ENCODE data around the gene AASDH.

The AASDH gene

DNA sequence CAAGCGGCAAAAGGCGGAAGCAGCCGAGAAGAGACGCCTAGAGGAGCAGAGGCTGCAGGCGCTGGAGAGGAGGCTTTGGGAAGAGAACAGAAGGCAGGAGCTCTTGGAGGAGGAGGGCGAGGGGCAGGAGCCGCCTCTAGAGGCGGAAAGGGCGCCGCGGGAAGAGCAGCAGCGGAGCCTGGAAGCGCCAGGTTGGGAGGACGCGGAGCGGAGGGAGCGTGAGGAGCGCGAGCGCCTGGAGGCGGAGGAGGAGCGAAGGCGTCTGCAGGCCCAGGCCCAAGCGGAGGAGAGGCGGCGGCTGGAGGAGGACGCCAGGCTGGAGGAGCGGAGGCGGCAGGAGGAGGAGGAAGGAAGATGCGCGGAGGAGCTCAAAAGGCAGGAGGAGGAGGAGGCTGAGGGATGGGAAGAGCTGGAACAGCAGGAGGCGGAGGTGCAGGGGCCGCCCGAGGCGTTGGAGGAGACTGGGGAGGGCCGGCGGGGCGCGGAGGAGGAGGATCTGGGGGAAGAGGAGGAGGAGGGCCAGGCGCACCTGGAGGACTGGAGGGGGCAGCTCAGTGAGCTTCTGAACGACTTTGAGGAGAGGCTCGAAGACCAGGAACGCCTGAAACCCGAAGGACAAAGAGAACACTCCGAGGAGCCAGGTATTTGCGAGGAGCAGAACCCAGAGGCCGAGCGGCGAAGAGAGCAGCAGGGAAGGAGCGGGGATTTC is 72.9 kb downstream of the AASDH start:
- no peak overlapping the region for H3K4me3 ChIP-seq (ENCODE audit: low read depth, low read length)
- no peak for DNase-seq (ENCODE audit: low read depth)
- TF ChIP-seq, protein P1, sequence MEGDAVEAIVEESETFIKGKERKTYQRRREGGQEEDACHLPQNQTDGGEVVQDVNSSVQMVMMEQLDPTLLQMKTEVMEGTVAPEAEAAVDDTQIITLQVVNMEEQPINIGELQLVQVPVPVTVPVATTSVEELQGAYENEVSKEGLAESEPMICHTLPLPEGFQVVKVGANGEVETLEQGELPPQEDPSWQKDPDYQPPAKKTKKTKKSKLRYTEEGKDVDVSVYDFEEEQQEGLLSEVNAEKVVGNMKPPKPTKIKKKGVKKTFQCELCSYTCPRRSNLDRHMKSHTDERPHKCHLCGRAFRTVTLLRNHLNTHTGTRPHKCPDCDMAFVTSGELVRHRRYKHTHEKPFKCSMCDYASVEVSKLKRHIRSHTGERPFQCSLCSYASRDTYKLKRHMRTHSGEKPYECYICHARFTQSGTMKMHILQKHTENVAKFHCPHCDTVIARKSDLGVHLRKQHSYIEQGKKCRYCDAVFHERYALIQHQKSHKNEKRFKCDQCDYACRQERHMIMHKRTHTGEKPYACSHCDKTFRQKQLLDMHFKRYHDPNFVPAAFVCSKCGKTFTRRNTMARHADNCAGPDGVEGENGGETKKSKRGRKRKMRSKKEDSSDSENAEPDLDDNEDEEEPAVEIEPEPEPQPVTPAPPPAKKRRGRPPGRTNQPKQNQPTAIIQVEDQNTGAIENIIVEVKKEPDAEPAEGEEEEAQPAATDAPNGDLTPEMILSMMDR (IDR thresholded peaks at IDR 0.05; ENCODE audit: insufficient read depth, low read depth, low read length, missing control alignments): no peak

DNA sequence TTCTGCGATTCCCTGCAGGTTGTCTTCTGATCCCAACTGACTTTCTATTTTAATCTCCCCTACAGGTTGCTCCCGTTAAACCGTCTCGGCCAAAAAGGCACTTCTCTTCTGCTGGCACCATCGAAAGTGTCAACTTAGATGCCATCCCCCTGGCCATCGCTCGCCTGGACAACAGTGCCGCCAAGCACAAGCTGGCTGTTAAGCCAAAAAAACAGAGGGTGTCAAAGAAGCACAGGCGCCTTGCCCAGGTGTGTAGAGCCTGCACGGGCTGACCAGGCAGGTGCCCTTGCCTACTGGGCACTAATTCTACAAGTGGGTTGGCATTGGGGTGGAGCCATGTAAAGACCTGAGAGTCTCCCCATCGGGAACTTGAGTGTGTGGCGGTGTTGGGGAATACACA is 74.2 kb downstream of the AASDH start:
- DNase-seq (ENCODE audit: low read depth): no peak
- H3K4me3 ChIP-seq (ENCODE audit: low read depth, low read length): no peak overlapping the region
- TF ChIP-seq, protein P1 (IDR thresholded peaks at IDR 0.05; ENCODE audit: insufficient read depth, low read depth, low read length, missing control alignments): no peak

DNA sequence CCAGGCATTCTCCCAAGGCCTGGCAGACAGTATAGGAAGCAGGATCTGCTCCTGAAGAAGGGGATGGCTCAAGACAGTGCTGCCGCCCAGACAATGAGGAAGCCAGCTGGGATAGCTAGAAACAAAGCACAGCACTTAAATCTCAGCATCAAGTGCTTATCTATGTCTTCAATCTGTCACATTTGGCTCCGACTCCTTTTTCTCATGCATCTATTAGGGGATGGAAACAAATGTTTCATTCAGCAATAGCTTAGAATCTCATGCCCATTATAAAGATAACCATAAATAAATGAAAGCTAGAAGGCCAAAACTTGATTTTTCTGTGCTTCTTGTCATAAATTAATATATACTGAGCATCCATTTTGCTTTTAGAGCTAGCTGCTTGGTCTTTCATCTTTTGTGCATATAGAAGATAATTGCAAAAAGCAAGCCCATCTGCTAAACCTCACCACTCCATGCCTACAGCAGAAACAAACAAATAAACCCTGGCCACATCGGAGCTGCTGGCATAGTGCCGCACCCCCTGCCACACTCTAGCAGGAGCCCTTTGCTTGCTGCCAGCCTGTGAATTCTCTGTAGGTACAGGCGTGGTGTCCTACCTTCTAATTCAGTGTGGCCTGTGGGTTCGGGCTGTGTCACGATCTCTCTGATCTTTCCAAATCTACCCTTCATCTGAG is 75.9 kb downstream of the AASDH start:
- no peak for DNase-seq (ENCODE audit: low read depth)
- TF ChIP-seq, protein P1 (IDR thresholded peaks at IDR 0.05; ENCODE audit: insufficient read depth, low read depth, low read length, missing control alignments): no peak

DNA sequence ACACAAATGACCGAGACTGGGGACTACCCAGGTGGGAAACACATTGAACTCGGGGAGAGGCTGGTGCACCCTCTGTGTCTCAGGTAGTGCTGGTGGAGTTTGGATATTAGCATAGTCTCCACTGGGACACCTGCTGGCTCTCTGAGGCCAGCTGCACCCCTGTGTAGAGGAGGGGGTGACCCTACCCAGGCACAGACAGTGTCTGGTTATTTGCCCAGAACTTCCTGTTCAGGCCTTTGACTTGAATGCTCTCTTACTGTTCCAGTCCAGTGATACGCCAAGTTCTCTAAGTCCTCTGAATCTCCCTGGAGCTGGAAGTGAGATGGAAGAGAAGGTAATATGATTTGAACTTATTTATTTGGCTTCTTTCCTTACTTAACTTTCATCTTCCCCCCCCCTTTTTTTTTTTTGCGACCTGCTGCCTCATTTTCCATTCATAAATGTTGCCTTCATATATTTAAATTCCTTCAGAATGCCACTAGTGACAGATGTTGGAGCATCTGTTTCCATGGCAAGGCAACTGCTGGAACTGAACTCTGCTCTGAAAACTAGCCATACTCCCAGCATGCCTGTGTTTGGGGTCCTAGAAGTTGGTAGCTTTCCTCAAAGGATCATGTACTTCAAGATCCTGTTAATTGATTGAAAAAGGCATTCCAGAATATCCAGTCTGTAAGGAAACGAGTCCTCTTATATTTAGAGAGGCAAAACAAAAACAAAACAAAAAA is 76.7 kb downstream of the AASDH start:
- TF ChIP-seq, protein P1 (IDR thresholded peaks at IDR 0.05; ENCODE audit: insufficient read depth, low read depth, low read length, missing control alignments): no peak
- no peak overlapping the region for H3K4me3 ChIP-seq (ENCODE audit: low read depth, low read length)
- no peak for DNase-seq (ENCODE audit: low read depth)

More for the DNA sequence above, 75.9 kb downstream of the AASDH start:
- no peak overlapping the region for H3K4me3 ChIP-seq (ENCODE audit: low read depth, low read length)

DNA sequence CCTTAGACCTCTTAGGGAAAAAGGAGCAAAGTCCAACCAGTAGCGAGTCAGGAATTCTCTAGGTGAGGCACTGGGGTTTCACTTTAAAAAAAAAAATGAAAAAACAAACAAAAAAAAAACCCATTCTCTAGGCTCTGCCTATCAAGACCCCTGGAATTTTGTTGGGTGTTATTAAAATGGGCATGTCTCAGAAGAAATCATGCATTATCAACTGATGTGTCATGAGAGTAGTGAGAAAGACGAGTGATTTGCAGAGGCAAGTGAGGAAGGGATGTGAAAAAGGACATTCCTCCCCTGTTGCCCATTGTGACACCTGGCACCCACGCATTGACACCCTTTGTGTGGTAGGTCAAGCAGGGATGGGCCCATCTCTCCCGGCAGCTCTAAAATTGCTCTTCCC is 78.9 kb downstream of the AASDH start:
- H3K4me3 ChIP-seq (ENCODE audit: low read depth, low read length): no peak overlapping the region
- DNase-seq (ENCODE audit: low read depth): no peak
- TF ChIP-seq, protein P1 (IDR thresholded peaks at IDR 0.05; ENCODE audit: insufficient read depth, low read depth, low read length, missing control alignments): no peak

DNA sequence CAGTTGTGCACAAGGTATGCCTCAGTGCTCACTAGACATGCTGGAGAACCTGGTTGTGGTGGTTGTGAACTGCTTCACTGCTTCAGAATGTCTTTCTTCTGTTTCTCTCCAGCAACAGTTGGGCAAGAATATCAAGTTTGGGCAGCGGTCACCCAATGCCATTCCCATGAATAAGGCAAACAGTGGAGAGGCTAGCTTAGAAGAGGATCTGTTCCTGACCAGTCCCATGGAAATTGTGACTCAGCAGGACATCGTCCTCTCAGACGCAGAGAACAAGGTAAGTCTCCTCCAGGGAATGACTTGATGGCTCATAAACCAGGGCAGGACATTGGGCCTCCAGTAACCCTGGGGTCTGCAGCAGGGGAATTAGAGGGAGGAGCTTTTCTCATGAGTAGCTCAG is 79.9 kb downstream of the AASDH start:
- DNase-seq (ENCODE audit: low read depth): no peak
- TF ChIP-seq, protein P1 (IDR thresholded peaks at IDR 0.05; ENCODE audit: insufficient read depth, low read depth, low read length, missing control alignments): no peak
- H3K4me3 ChIP-seq (ENCODE audit: low read depth, low read length): no peak overlapping the region
